Measurements from ENCODE around the gene TMUB1. TPM values are rescaled to one million over a fixed set of nuclear protein-coding genes. Genes with fewer than 3 reads are reported as not detected.

The TMUB1 gene
- total RNA-seq, 4 donors from 2014 or later: 2.9 to 32.8 (median 8.6) TPM

DNA sequence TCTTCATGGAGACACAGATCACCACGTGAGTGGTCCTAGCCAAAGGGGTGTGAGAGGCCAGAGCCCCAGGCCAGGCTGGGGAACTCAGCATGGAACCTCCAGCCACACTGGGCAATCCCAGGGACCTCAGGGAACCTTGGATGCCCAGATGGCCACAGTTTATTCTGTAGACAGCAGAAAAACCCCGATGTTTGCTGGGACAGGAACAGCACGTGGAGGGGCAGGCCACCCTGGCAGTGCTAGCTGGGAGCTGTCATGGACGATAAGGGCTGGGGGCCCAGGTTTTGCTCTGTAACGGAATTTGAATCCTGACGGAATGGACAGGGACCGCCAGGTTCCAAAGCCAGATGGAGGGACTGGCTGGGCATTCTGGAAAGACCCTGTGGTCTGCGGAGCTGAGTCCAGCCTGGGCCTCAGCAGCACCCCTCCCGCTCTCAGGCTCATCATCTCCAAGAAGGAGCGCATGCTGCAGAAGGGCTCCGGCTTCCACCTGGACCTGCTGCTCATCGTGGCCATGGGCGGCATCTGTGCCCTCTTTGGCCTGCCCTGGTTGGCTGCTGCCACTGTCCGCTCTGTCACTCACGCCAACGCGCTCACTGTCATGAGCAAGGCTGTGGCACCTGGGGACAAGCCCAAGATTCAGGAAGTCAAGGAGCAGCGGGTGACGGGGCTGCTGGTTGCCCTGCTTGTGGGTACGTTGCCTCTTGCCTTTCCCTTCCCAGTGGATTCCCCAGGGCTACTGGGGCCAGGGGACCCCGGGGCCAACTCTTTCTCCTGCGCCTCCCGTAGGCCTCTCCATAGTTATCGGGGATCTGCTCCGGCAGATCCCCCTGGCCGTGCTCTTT lies 8.3 kb downstream of the TMUB1 start:
- Histone ChIP-seq H3K27me3 (no peaks in the 10 kb centered on the region), H3K27ac (no peak overlapping the region), H3K4me1 (peaks cover 0 to 6% of the 10 kb centered on the region in 2 donors), H3K4me3 (no peak overlapping the region), H3K36me3 (no peaks in the 10 kb centered on the region), H3K9me3 (no peaks in the 10 kb centered on the region)
- no peak for TF ChIP-seq CTCF (IDR thresholded peaks at IDR 0.05)
- no peak for TF ChIP-seq POLR2A (IDR thresholded peaks at IDR 0.05)
- intact Hi-C loops (cut with DNase I; ENCODE audit: low total_unique reads): no loop called here
- no peak for DNase-seq

GRCh38 chr7:151073990-151074389 lies 9.3 kb downstream of the TMUB1 start:
- Histone ChIP-seq H3K4me3 (no peak overlapping the region), H3K9me3 (no peaks in the 10 kb centered on the region), H3K4me1 (no peaks in the 10 kb centered on the region), H3K27ac (no peak overlapping the region), H3K36me3 (no peaks in the 10 kb centered on the region), H3K27me3 (no peaks in the 10 kb centered on the region)
- TF ChIP-seq CTCF (IDR thresholded peaks at IDR 0.05) (no peak), POLR2A (IDR thresholded peaks at IDR 0.05) (no peak)
- intact Hi-C loops (cut with DNase I; ENCODE audit: low total_unique reads): no loop called here
- DNase-seq: no peak

GRCh38 chr7:151071032-151071866 lies 12.0 kb downstream of the TMUB1 start:
- Histone ChIP-seq H3K27me3 (no peaks in the 10 kb centered on the region), H3K4me3 (no peak overlapping the region), H3K36me3 (no peaks in the 10 kb centered on the region), H3K27ac (no peak overlapping the region), H3K4me1 (no peaks in the 10 kb centered on the region), H3K9me3 (no peaks in the 10 kb centered on the region)
- TF ChIP-seq CTCF (IDR thresholded peaks at IDR 0.05) (no peak), POLR2A (IDR thresholded peaks at IDR 0.05) (no peak)
- DNase-seq: no peak
- intact Hi-C loops (cut with DNase I; ENCODE audit: low total_unique reads): no loop called here

DNA sequence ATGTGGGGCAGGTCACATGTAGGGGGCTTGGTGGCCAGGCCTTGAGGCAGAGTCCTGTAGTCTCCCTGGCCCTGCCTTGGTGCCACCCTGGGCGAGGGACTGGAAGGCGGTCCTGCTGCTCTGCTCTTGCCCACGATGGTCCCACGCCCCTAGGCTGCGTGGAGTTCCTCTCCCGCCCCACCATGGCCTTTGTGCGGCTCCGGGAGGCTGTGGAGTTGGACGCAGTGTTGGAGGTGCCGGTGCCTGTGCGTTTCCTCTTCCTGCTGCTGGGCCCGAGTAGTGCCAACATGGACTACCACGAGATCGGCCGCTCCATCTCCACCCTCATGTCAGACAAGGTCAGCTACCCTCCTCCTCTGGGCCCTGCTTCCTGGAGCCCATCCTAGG lies 12.7 kb downstream of the TMUB1 start:
- no peaks in the 10 kb centered on the region for H3K36me3 ChIP-seq

More for the DNA sequence above, 12.7 kb downstream of the TMUB1 start:
- no peak for DNase-seq
- intact Hi-C loops (cut with DNase I; ENCODE audit: low total_unique reads): no loop called here
- H3K27ac ChIP-seq: no peak overlapping the region
- no peak for TF ChIP-seq POLR2A (IDR thresholded peaks at IDR 0.05)
- TF ChIP-seq CTCF (IDR thresholded peaks at IDR 0.05): no peak
- H3K4me3 ChIP-seq: no peak overlapping the region
- H3K4me1 ChIP-seq: no peaks in the 10 kb centered on the region
- no peaks in the 10 kb centered on the region for H3K9me3 ChIP-seq
- H3K27me3 ChIP-seq: no peaks in the 10 kb centered on the region
